HG03159 (cell line): ENCODE measurements around the gene BLACAT1.

ENCODE experiments used
- ATAC-seq: cut with Tn5 transposase; IDR thresholded peaks from one replicate; pipeline ENCODE4 v1.9.1; 2021; ENCODE audit warnings: mild to moderate bottlenecking, moderate library complexity; ENCODE audit not compliant: unreplicated experiment

BLACAT1 gene

GRCh38 chr1:205455581-205456382 is at the start of gene BLACAT1:
Gene BLACAT1, minus strand, starts transcription at chr1:205456045.
- no peak for ATAC-seq

GRCh38 chr1:205505076-205505729 is 49.4 kb upstream of the BLACAT1 start:
- no peak for ATAC-seq

GRCh38 chr1:205504311-205505075 is 48.6 kb upstream of the BLACAT1 start, which contains the start of gene CDK18:
Gene CDK18, plus strand, starts transcription at chr1:205504669. Its CDS starts 18,499 bp downstream, at chr1:205523168.
- no peak for ATAC-seq

GRCh38 chr1:205502992-205503391 is 47.1 kb upstream of the BLACAT1 start:
- no peak for ATAC-seq

GRCh38 chr1:205502111-205502810 is 46.4 kb upstream of the BLACAT1 start:
- no peak for ATAC-seq

GRCh38 chr1:205500240-205501233 is 44.7 kb upstream of the BLACAT1 start:
- ATAC-seq = no peak

- ATAC-seq = no peak
Observed at GRCh38 chr1:205499789-205500188, 43.9 kb upstream of the BLACAT1 start.

- ATAC-seq = no peak
Observed at GRCh38 chr1:205497351-205497750, 41.5 kb upstream of the BLACAT1 start.

GRCh38 chr1:205496661-205497060 is 40.8 kb upstream of the BLACAT1 start:
- no peak for ATAC-seq

- ATAC-seq = no peak
Observed at GRCh38 chr1:205495237-205495823, 39.5 kb upstream of the BLACAT1 start.

GRCh38 chr1:205494115-205494514 is 38.3 kb upstream of the BLACAT1 start:
- ATAC-seq = no peak

GRCh38 chr1:205493241-205494085 is 37.6 kb upstream of the BLACAT1 start:
- no peak for ATAC-seq

GRCh38 chr1:205492774-205493173 is 36.9 kb upstream of the BLACAT1 start:
- ATAC-seq = no peak

GRCh38 chr1:205492201-205492667 is 36.4 kb upstream of the BLACAT1 start:
- no peak for ATAC-seq

- no peak for ATAC-seq
Observed at GRCh38 chr1:205491794-205492193, 35.9 kb upstream of the BLACAT1 start.

- no peak for ATAC-seq
Observed at GRCh38 chr1:205488074-205488723, 32.4 kb upstream of the BLACAT1 start.

- ATAC-seq = no peak
Observed at GRCh38 chr1:205486258-205486657, 30.4 kb upstream of the BLACAT1 start.
